GM19397 (cell line): ENCODE data around the gene NANOS1.

Source experiments
- ATAC-seq: cut with Tn5 transposase; IDR thresholded peaks from one replicate; pipeline ENCODE4 v1.9.1; 2021; ENCODE audit warnings: mild to moderate bottlenecking, moderate library complexity; ENCODE audit not compliant: unreplicated experiment

NANOS1 gene, protein sequence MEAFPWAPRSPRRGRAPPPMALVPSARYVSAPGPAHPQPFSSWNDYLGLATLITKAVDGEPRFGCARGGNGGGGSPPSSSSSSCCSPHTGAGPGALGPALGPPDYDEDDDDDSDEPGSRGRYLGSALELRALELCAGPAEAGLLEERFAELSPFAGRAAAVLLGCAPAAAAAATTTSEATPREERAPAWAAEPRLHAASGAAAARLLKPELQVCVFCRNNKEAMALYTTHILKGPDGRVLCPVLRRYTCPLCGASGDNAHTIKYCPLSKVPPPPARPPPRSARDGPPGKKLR

GRCh38 chr10:119029613-119030420 is at the start of gene NANOS1:
Gene NANOS1, plus strand, starts transcription at chr10:119029714. Its CDS starts 88 bp downstream, at chr10:119029802.
- ATAC-seq: peak; percentile 20

DNA sequence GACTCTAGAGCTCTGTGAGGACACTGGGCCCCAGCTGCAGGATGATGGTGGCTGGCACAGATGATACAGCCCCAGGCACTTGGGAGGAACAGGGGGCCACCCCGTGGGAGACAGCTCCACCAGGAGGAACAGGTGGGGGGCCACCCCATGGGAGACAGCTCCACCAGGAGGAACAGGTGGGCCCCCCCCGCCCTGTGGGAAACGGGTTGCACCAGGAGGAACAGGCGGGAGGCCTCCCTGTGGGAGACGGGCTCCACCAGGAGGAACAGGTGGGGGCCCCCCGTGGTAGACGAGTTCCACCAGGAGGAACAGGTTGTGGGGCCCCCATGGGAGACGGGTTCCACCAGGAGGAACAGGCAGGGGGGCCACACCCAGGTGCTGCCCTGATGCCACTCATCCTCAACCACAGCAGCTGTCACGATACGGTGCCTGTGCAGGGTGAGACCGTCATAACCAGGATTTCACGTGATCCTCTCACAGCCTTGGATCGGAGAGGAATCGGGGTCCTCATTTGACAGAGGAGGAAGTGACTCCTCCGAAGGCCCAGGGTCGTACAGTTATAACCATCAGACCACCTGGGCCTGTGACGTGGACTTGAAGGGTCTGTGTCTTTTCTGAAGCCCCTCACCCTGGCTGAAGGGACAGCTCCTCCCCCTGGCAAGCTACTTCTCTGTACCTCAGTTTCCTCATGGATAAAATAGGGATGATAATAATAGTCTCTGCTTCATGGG is 49.2 kb upstream of the NANOS1 start:
- ATAC-seq: no peak

DNA sequence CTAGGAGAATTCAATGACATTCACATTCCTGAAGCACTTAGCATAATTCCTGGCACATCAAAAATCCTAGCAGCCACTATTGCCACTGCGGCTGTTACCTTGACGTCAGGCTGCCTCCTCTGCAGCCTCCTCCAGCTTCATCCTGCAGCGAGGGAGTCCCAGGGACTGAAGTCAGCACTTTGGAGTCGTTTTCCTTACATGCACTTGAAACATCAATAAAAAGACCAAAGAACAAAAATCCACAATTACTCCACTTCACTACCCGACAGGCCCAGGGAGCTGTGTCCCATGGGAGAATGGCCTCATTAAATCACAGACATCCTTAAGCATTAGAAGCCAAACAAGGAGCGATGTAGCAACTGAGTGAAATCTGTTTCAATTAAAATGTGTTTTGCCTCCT is 48.6 kb upstream of the NANOS1 start:
- no peak for ATAC-seq

GRCh38 chr10:118981946-118982345 is 47.6 kb upstream of the NANOS1 start:
- no peak for ATAC-seq

DNA sequence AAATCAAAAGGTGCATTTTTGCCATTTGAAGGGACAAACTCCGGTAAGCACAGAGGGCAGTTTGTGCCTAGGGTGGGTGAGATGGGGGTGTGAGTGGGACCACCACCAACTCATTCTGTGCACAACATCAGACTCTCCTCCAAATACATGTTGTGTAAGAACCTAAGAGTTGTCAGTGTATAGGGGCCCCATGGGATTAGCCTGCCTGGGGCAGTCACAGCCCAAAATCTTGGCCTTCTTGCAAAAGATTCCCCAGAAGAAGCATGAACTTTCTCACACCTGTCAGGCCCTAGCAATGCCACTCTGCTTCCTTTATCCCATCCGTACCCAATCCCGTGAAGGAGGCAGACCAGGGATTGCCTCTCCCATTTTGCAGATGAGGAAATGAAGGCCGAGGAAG is 47.1 kb upstream of the NANOS1 start:
- ATAC-seq: no peak

- no peak for ATAC-seq
Observed at GRCh38 chr10:118983263-118983662, 46.3 kb upstream of the NANOS1 start.

GRCh38 chr10:118985576-118985975 is 43.9 kb upstream of the NANOS1 start:
- ATAC-seq: no peak

DNA sequence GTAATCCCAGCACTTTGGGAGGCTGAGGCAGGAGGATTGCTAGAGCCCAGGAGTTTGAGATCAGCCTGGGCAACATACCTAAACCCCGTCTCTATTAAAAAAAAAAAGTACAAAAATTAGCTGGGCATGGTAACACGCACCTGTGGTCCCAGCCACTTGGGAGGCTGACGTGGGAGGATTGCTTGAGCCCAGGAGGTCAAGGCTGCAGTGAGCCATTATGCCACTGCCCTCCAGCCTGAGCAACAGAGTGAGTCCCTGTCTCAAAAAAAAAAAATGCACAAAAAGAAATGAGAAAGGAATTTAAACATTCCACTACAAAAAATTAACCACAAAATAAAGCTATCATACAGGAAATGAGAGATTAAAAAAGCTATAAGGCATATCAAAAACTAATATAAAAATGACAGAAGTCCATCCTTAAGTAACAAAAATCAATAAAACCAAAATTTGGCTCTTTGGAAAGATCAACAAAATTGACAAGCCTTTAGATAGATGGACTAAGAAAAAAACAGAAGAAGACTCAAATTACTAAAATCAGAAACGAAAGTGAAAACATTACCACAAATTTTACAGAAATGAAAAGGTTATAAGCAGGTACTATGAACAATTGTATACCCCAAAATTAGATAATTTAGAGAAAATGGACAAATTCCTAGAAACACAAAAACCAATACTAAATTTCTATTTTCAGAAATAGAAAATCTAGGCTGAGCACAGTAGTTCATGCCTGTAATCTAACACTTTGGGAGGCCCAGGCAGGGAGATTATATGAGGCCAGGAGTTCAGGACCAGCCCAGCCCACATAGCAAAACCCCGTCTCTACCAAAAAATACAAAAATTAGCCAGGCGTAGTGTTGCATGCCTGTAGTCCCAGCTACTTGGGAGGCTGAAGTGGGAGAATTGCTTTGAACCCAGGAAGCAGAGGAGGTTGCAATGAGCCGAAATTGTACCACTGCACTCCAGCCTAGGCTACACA is 42.4 kb upstream of the NANOS1 start:
- no peak for ATAC-seq

GRCh38 chr10:118990326-118990725 is 39.2 kb upstream of the NANOS1 start:
- ATAC-seq: no peak

DNA sequence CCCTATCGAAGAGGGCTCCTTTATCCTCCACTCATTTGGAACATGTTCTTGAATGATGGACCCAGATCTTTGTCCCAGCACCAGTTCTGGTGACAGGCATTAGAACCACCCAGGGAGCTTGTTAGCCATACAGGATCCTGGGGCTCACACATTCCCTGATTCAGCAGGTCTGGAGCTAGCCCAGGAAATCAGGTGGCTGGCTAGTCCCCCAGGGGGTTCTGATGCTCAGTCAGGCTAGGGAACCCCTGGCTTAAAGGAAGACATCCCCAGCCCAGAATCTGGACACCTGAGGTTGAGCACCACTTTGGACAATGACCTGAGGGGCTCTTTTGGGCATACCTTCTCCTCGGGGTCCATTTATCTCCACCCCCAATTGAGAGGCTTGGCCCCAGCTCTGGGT is 37.0 kb upstream of the NANOS1 start:
- ATAC-seq: no peak

GRCh38 chr10:118993214-118993613 is 36.3 kb upstream of the NANOS1 start:
- no peak for ATAC-seq

GRCh38 chr10:118994321-118994720 is 35.2 kb upstream of the NANOS1 start:
- no peak for ATAC-seq

DNA sequence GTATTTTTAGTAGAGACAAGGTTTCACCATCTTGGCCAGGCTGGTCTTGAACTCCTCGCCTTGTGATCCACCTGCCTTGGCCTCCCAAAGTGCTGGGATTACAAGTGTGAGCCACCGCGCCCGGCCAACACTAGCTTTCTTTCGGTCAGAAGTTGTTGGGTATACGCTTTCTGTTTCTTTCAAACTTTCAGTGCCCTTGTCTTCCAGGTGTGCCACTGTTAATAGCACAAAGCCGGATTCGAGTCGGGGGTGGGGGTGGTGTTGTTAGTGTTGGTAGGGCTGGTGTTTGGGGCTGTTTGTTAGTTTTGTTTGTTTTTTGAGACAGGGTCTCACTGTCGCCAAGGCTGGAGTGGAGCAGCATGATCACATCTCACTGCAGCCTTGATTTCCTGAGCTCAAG is 33.8 kb upstream of the NANOS1 start:
- ATAC-seq: no peak

GRCh38 chr10:118997379-118997778 is 32.1 kb upstream of the NANOS1 start:
- ATAC-seq: no peak

GRCh38 chr10:118998183-118998582 is 31.3 kb upstream of the NANOS1 start:
- ATAC-seq: no peak

DNA sequence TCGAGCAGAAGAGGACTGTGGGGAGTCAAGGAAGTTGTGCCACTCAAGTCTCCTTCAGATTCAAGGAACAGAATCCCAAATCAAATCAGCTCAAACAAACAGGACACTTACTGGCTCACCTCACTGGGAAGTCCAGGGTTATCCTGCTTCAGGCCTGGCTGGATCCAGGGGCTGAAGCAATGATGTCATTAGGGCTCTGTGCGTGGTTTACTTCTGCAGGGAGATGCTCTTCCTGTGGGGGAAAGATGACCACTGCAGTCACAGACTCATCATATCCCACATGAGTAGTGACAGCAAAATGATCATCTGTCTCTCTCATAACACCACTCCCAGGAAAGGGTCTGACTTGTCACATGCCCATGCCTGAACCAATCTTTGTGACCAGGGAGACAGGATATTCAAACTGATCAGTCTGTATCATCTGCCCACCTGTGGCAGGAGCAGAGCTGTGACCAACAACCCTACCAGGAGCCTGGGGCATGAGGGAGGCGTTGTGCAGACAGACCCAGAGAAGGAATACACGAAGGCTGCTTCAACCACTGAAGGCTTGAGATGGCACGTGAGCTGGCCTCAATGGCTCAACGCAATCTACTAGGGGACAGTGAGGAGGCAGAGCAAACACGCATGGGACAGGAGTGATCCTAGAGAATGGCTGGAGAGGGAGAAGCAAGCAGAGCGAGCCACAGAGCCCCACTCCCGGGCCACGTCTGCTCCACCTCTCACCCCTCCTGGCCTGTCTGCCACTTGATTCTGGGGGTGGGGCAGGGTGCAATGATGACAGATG is 27.6 kb upstream of the NANOS1 start:
- no peak for ATAC-seq

GRCh38 chr10:119003572-119004289 is 25.8 kb upstream of the NANOS1 start:
- no peak for ATAC-seq

DNA sequence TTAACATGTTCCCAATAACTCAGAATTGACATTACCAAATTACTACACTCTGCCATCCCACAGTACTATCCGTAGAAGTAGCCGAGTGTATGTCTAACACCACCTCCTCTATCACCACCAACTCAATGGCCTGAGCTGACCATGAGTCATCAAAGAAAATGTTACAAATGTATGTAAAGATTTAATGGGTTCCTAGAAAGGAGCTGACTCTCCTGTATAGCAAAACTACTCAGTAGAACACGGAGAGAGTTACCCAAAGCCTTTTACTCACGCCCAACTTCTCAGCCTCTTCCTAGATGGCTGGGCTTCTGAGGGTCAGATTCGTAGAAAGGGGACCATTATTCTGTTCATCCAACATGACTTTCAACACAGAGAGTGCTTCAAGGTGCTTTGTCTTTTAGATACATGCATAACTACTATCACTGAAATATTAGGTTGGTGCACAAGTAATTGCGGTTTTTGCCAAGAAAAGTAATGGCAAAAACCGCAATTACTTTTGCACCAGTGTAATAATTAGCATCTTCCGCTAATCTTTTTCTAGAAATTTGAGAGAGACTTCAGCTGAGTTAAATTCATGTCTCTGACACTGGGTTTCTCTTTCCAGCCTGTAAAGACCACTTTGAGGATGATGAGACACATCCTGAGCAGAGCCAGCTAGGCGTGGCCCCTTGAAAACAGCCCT is 24.0 kb upstream of the NANOS1 start:
- ATAC-seq: no peak
